T-helper 1 cell treated with Interleukin-12 subunit alpha and Interleukin-12 subunit beta and Interleukin-4 antibody, amounts not matched to agents 30 ng/mL and 1 ng/mL, for 36 hours (primary cell): ENCODE results near the gene ID2. TPM values are rescaled to one million over a fixed set of nuclear protein-coding genes. Genes with fewer than 3 reads are reported as not detected.

Experiments used
- intact Hi-C: fragments of 100-400 bp; cut with micrococcal nuclease; formaldehyde crosslinking; loops from one replicate; pipeline ENCODE4 v1.15.1; 2024
- total RNA-seq: library from RNA; stranded (reverse); gene quantifications from 2 replicates; pipeline ENCODE4 v1.2.3, GENCODE V29; 2022

Gene ID2
- 228 and 240 TPM in 2 replicates for total RNA-seq

GRCh38 chr2:8681786-8682692, at the start of gene ID2:
Gene ID2 (plus strand): TSS chr2:8682056. CDS start chr2:8682166, 110 bp downstream.
- intact Hi-C loops: loop anchor here (1.0 to 5.0 kb wide), 27 partner anchors 74 to 1855 kb away; partner anchors contain the start of genes CPSF3, ITGB1BP1, KIDINS220 and KLF11

- intact Hi-C loops: no loop called here
Measured at GRCh38 chr2:8632755-8633154, 49.1 kb upstream of the ID2 start.

- intact Hi-C loops: no loop called here
Measured at GRCh38 chr2:8633186-8633734, 48.6 kb upstream of the ID2 start.

DNA sequence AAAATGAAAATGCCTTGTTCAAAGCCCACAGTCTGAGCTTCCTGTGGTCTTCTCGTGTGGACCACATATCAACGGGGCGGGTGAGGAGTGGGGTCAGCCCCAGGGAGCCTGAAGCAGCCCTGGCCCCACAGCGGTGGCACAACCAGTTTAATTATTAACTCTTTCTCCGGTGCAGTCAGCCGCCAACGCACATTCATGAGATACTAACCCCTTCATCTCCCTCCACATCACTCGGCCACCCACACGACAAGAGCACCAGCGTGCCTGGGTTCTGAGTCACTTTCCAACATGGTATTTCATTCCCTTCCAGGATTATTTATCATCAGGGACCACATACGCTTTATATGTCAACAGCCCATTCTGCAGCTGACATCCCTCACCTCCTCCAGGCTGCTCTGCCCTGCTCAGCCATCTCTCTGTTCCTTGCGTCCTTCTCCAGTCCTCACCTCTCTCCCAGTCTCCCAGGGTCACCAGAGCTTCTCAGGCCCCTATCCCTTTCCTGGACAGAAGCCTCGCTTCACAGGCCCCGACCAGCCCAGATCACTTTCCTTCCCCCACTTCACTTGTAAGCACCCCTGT, 48.0 kb upstream of the ID2 start:
- intact Hi-C loops: no loop called here

- intact Hi-C loops: no loop called here
Measured at GRCh38 chr2:8634466-8635172, 47.2 kb upstream of the ID2 start.

DNA sequence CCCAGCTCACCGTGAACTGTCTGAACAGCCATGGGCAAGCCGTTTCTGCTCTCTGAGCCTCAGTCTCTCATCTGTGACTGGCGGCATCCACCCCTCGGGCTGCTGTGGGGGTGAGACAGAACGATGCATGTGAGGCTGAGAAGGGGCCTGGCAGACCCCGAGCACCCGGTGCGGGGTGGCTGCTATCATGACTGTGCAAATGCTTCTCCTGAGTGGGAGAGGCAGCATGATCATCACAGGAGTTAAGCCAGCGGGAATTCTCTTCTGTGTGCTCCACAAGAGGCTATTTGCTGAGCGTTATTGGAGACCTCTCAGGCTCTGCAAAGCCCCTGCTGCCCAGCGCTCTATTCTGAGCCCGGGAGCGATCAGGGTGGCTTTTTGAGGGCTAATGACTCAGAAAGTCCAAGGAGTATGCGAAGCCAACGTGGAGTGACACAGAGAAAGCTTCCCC, 45.8 kb upstream of the ID2 start:
- intact Hi-C loops: no loop called here

GRCh38 chr2:8636721-8637636, 44.9 kb upstream of the ID2 start:
- intact Hi-C loops: no loop called here

- intact Hi-C loops: no loop called here
Measured at GRCh38 chr2:8638327-8638726, 43.5 kb upstream of the ID2 start.

DNA sequence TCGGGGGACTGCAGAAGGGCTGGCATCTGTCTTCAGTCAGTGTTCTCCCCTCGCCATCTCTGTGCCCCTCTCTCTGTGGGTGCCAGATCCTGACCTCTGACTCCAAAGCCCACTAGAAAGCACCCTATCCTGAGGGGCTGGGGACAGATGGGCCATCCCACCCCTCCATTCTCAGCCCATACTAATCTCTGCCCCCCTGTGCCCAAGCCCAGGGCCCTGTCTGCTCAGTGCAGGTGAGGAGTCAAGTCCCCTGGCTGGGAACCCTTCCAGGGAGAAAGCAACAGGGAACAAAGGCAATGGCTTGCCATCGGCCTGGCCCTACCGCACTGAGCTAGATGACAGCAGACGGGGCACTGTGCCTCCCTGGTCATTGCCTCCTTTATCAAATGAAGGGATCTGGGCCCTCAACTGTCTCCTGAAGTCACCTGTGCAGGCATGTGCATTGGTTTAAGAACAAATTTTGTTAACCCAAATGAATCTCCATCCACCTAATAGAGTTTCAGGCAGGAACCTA, 42.7 kb upstream of the ID2 start:
- intact Hi-C loops: no loop called here

DNA sequence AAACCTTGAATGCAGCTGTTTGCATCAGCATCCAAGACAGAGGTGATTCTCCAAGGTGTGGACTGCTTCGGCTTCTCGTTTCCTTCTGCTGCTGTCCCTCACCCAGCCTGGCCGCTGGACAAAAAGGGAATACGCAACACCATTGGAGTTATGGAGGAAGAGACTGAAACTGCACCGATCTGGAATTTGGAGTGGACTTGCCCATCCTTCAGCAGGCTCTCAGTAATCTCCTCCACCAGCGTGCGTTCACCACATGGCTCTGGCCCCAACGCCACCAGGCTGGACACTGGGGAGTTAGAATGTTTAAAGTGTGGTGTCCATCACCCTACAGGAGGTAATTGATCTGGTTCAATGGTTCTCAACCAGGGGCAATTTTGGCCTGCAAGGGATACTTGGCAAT, 41.4 kb upstream of the ID2 start:
- intact Hi-C loops: no loop called here

GRCh38 chr2:8641301-8641965, 40.4 kb upstream of the ID2 start:
- intact Hi-C loops: no loop called here

DNA sequence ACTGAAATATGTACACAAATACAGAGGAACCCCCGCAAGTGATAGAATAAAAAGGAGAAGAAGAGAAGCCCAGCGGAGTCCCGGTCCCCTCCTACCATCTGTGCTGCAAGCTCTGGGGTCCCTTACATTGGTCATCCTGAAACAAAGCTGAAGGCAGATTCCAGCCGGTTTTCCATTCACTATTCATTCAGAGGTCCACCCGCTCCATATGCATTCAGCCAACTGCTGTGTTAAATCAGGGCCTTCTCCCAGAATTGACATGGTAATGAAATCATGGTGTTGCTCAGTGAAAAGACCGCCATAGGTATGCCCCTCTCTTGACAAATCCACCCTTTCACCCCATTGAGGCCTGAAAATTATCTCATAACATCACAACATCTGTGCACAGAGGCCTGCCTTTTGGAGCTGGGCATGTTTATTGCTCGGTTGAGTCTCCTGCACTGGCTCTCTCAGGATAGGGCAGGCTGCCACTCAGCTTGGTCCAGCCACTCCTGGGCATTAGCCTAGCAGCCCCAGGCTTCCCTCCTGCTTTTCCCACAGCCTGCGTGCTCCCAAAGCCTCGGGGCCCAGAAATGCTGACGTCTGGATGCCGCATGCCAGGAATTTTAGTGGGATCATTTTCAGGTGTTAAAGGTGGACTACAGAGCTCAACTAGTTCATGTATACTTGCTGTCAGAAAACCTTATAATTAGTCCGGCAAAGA, 39.3 kb upstream of the ID2 start:
- intact Hi-C loops: no loop called here

- intact Hi-C loops: no loop called here
Measured at GRCh38 chr2:8643250-8643995, 38.4 kb upstream of the ID2 start.

- intact Hi-C loops: no loop called here
Measured at GRCh38 chr2:8643996-8644356, 37.9 kb upstream of the ID2 start.

DNA sequence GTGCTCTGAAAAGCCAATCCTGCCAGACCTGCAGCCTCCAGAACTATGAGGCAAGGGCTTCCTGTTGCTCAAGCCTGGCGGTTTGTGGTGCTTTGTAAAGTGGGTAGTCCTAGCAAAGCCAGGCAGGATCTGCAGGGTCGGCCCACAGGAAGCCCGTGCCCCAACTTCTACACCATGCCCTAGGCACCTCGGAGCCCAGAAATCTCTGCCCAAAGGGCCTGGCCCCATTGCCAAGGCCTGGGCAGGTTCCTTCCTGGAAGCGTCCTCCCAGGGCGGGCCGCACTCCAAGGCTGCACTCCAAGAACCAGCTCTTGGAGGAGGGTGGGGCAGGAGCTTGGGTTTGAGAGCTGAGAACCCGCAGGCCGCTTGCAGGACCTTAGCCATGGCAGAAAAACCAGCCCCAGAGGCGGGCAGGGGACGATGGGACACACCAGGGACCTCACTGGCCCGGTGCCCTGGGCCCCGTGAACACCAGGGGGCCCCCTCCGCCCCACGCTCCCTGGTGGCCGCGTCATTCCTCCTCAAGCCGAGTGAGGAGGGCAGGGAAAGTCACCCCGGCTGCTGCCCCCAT, 37.2 kb upstream of the ID2 start:
- intact Hi-C loops: no loop called here

GRCh38 chr2:8645176-8645831, 36.6 kb upstream of the ID2 start:
- intact Hi-C loops: no loop called here

DNA sequence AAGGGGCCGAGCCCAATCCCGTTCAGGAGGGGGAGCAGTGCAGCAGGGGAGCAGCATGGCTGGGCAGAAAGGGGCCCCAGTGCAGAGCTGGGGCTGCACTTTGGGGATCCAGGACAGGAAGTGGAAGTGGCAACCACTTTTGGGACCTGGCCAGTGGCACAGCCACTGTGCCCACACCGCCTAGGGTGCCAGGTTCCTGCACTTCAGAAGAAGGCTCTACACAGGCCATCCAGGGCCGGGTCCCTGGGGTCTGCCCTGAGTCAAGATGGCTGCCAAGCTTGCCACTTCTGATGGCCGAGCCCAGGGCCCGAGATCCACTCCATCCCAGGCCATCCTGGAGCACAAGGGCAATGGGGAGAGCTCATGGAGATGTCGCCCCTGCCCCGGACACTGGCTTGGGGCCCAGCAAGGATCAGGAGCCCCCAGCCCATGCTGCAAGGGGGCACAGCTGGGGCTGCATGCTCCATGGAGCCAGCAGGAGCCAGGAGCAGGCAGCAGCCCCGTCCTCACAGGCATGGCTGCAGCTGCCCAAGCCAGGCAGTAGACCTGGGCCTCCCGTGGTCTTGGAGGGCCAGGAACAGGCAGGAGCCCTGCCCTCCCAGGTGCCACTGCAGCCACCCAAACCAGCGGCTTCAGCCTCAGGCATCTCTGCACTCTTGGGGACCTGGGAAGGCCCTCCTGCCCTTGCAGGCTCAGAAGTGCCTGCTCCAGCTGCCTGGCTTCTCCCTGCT, 35.0 kb upstream of the ID2 start:
- intact Hi-C loops: no loop called here
